Neuron (in vitro differentiated cells): ENCODE measurements around the gene ARPC3.
"Not testable (repeated sequence)": the region's sequence is repeated elsewhere in the genome, so short reads cannot be mapped to it uniquely, and the experiment has no call there.

ENCODE experiments used
- H2AFZ ChIP-seq: one replicate; pipeline ENCODE4 v1.6.1; 2013; ENCODE audit warnings: low read depth, mild to moderate bottlenecking, inconsistent platforms, low read length, moderate library complexity
- H3K27me3 ChIP-seq: one replicate; pipeline ENCODE4 v1.6.1; 2013; ENCODE audit warnings: low read length; ENCODE audit not compliant: insufficient read depth
- H3K36me3 ChIP-seq: one replicate; pipeline ENCODE4 v1.6.1; 2013; ENCODE audit warnings: low read length; ENCODE audit not compliant: insufficient read depth
- H3K4me1 ChIP-seq: one replicate; pipeline ENCODE4 v1.6.1; 2013; ENCODE audit warnings: low read length; ENCODE audit not compliant: insufficient read depth
- H3K4me3 ChIP-seq: 2 replicates; pipeline ENCODE4 v1.5.1; 2013; ENCODE audit warnings: mild to moderate bottlenecking, low read length, moderate library complexity
- H3K9me3 ChIP-seq: one replicate; pipeline ENCODE4 v1.6.1; 2013; ENCODE audit warnings: low read length

Gene ARPC3

GRCh38 chr12:110449799-110450497, at the start of gene ARPC3:
TSS of gene ARPC3 (minus strand) at chr12:110450337. CDS start at chr12:110450260, 77 bp downstream.
- Histone ChIP-seq H3K4me1 (no peaks in the 10 kb centered on the region), H3K9me3 (no peaks in the 10 kb centered on the region), H3K27me3 (no peaks in the 10 kb centered on the region), H3K4me3 (peak within 1 kb of the TSS; percentile 72), H2AFZ (peak within 1 kb of the TSS; percentile 25), H3K36me3 (peaks cover 32% of the 10 kb centered on the region)

GRCh38 chr12:110498984-110499706, 49.0 kb upstream of the ARPC3 start:
- peaks cover 22% of the 10 kb centered on the region for H3K36me3 ChIP-seq
- no peaks in the 10 kb centered on the region for H3K9me3 ChIP-seq
- H3K27me3 ChIP-seq: no peaks in the 10 kb centered on the region
- no peak overlapping the region for H2AFZ ChIP-seq
- peaks cover 15% of the 10 kb centered on the region for H3K4me1 ChIP-seq
- H3K4me3 ChIP-seq: no peak overlapping the region

GRCh38 chr12:110475426-110475825, 25.3 kb upstream of the ARPC3 start:
- Histone ChIP-seq H3K4me3 (no peak overlapping the region), H2AFZ (no peak overlapping the region), H3K36me3 (peaks cover 7% of the 10 kb centered on the region), H3K4me1 (no peaks in the 10 kb centered on the region), H3K27me3 (no peaks in the 10 kb centered on the region), H3K9me3 (peaks cover 2% of the 10 kb centered on the region)

GRCh38 chr12:110468214-110469048, 18.3 kb upstream of the ARPC3 start, which contains the start of the genes FAM216A and GPN3:
TSS of gene FAM216A (plus strand) at chr12:110468845. CDS start at chr12:110468876, 31 bp downstream.
TSS of gene GPN3 (minus strand) at chr12:110468257. CDS start at chr12:110468203, 54 bp downstream.
- Histone ChIP-seq H3K27me3 (no peaks in the 10 kb centered on the region), H3K9me3 (no peaks in the 10 kb centered on the region), H3K4me3 (peak within 1 kb of the TSS; percentile 89), H3K4me1 (peaks cover 14% of the 10 kb centered on the region), H3K36me3 (peaks cover 16% of the 10 kb centered on the region), H2AFZ (peak within 1 kb of the TSS; percentile 97)

GRCh38 chr12:110467847-110468213, 17.7 kb upstream of the ARPC3 start:
- H3K27me3 ChIP-seq: no peaks in the 10 kb centered on the region
- peaks cover 14% of the 10 kb centered on the region for H3K4me1 ChIP-seq
- no peaks in the 10 kb centered on the region for H3K9me3 ChIP-seq
- peak overlapping the region; percentile 89 for H3K4me3 ChIP-seq
- H2AFZ ChIP-seq: peak overlapping the region; percentile 80
- peaks cover 22% of the 10 kb centered on the region for H3K36me3 ChIP-seq

GRCh38 chr12:110466791-110467190, 16.7 kb upstream of the ARPC3 start:
- no peak overlapping the region for H2AFZ ChIP-seq
- no peaks in the 10 kb centered on the region for H3K9me3 ChIP-seq
- H3K27me3 ChIP-seq: no peaks in the 10 kb centered on the region
- peaks cover 28% of the 10 kb centered on the region for H3K36me3 ChIP-seq
- H3K4me3 ChIP-seq: peak overlapping the region; percentile 89
- peaks cover 14% of the 10 kb centered on the region for H3K4me1 ChIP-seq

GRCh38 chr12:110465765-110466164, 15.6 kb upstream of the ARPC3 start:
- H3K9me3 ChIP-seq, H2AFZ ChIP-seq, H3K27me3 ChIP-seq, H3K4me3 ChIP-seq: not testable (repeated sequence)
- Histone ChIP-seq H3K36me3 (peaks cover 37% of the 10 kb centered on the region), H3K4me1 (peaks cover 14% of the 10 kb centered on the region)

GRCh38 chr12:110465024-110465423, 14.9 kb upstream of the ARPC3 start:
- H3K36me3 ChIP-seq: peaks cover 43% of the 10 kb centered on the region
- H2AFZ ChIP-seq: no peak overlapping the region
- H3K9me3 ChIP-seq: no peaks in the 10 kb centered on the region
- no peak overlapping the region for H3K4me3 ChIP-seq
- no peaks in the 10 kb centered on the region for H3K27me3 ChIP-seq
- peaks cover 14% of the 10 kb centered on the region for H3K4me1 ChIP-seq

- not testable (repeated sequence) for H3K27me3 ChIP-seq, H2AFZ ChIP-seq, H3K9me3 ChIP-seq, H3K4me1 ChIP-seq, H3K4me3 ChIP-seq
- peaks cover 62% of the 10 kb centered on the region for H3K36me3 ChIP-seq
Measured at GRCh38 chr12:110461189-110461588, 11.1 kb upstream of the ARPC3 start.

- no peak overlapping the region for H3K4me3 ChIP-seq
- H3K27me3 ChIP-seq: no peaks in the 10 kb centered on the region
- H3K4me1 ChIP-seq: peaks cover 5% of the 10 kb centered on the region
- H2AFZ ChIP-seq: no peak overlapping the region
- peaks cover 4% of the 10 kb centered on the region for H3K9me3 ChIP-seq
- H3K36me3 ChIP-seq: peaks cover 63% of the 10 kb centered on the region
Measured at GRCh38 chr12:110458756-110459155, 8.6 kb upstream of the ARPC3 start.

GRCh38 chr12:110453569-110454296, 3.6 kb upstream of the ARPC3 start:
- H3K4me1 ChIP-seq: peaks cover 2% of the 10 kb centered on the region
- H3K36me3 ChIP-seq: peaks cover 41% of the 10 kb centered on the region
- no peak overlapping the region for H3K4me3 ChIP-seq
- H2AFZ ChIP-seq: no peak overlapping the region
- peaks cover under 1% of the 10 kb centered on the region for H3K9me3 ChIP-seq
- no peaks in the 10 kb centered on the region for H3K27me3 ChIP-seq

GRCh38 chr12:110451263-110451662, 1.1 kb upstream of the ARPC3 start:
- Histone ChIP-seq H2AFZ (no peak overlapping the region), H3K4me1 (no peaks in the 10 kb centered on the region), H3K36me3 (peaks cover 38% of the 10 kb centered on the region)

More at GRCh38 chr12:110451263-110451662, 1.1 kb upstream of the ARPC3 start:
- no peaks in the 10 kb centered on the region for H3K9me3 ChIP-seq
- no peaks in the 10 kb centered on the region for H3K27me3 ChIP-seq
- no peak overlapping the region for H3K4me3 ChIP-seq
